HG03342 (cell line): ENCODE results near the gene SNAP29.
"Not testable (repeated sequence)": the region's sequence is repeated elsewhere in the genome, so short reads cannot be mapped to it uniquely, and the experiment has no call there.

Experiments
- ATAC-seq: cut with Tn5 transposase; IDR thresholded peaks from one replicate; pipeline ENCODE4 v1.9.1; 2021; ENCODE audit warnings: mild to moderate bottlenecking, moderate library complexity; ENCODE audit not compliant: unreplicated experiment

Gene SNAP29

DNA sequence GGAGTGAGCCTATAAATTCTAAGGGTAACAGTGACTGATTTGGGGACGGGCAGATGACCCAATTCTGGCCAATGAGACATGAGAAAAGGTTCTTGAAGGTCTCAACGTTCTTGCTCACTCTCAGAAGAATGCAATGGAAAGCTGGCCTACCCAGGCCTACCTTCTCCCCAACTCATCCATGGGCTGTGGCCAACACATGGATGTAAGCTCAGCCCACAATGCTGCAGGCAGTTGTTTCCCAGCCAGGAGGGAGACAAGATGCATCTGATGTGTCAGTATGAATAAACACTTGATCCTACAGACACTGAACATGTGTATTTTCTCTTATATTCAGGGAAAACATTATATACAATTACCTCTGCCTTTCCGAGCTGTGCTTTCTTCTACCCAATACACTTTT lies 24.6 kb upstream of the SNAP29 start:
- ATAC-seq, result no peak

DNA sequence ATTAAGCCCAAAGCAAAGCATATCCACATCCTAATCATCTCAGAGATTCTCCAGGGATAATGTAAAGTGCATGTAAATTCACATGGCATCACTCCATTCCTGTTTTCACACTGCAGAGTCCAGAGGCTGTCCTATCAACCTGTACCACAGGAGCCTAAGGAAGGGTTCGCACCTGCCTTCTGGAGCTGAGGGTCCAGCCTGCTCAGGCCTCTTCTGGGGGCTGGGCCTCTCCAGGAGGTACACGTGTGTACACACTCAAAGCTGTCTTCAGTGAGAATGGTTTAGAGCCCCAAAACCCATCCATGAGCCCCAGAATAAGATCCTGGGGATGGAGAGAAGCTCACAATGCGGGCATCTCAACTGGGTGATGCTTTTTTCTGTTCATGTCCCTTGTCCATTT lies 24.1 kb upstream of the SNAP29 start:
- ATAC-seq, result no peak

DNA sequence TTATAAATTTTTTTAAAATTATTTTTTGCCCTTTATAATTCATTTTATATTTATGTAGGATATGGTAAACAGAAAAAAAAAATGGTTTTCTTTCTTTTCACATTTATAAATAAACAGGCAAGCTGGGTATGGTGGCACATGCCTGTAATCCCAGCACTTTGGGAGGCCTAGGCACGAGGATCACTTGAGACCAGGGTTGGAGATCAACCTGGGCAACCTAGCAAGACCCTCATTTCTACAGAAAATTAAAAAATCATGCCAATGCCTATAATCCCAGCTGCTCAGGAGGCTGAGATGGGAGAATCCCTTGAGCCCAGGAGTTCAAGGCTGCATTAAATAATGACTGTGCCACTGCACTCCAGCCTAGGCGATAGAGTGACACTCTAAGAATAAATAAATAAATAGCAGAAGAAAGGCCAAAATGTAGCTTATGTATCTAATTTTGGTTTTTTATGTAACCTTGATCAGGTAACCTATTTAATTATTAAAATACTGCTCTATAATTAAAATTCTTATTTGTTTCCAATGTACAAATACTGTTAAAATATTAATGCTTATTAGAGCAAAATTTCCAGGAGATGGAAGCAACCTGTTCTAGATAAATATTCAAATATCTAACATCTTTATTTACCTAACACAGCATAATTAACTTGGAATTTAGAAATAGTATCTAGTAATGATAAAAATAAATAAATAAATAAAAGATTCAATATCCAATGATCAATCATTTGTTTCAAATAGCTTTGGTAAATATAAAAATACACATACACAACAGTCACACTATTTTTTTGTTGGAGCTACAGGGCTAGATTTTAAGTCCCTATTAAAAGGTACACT lies 21.6 kb upstream of the SNAP29 start:
- ATAC-seq, result no peak

DNA sequence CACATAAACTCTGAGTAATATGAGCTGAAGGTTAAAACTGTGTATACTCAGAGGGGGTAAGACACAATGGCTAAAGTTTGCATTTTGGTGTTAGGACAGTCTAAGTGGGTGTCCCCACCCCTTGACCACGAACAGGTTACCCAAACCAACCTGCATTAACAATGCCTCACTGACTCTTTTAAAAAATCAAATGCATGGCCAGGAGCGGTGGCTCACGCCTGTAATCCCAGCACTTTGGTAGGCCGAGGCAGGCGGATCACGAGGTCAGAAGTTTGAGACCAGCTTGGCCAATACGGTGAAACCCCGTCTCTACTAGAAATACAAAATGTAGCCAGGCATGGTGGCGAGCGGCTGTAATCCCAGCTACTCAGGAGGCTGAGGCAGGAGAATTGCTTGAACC lies 19.5 kb upstream of the SNAP29 start:
- ATAC-seq, result not testable (repeated sequence)

- no peak for ATAC-seq
Measured at GRCh38 chr22:20839837-20840645, 18.8 kb upstream of the SNAP29 start.

DNA sequence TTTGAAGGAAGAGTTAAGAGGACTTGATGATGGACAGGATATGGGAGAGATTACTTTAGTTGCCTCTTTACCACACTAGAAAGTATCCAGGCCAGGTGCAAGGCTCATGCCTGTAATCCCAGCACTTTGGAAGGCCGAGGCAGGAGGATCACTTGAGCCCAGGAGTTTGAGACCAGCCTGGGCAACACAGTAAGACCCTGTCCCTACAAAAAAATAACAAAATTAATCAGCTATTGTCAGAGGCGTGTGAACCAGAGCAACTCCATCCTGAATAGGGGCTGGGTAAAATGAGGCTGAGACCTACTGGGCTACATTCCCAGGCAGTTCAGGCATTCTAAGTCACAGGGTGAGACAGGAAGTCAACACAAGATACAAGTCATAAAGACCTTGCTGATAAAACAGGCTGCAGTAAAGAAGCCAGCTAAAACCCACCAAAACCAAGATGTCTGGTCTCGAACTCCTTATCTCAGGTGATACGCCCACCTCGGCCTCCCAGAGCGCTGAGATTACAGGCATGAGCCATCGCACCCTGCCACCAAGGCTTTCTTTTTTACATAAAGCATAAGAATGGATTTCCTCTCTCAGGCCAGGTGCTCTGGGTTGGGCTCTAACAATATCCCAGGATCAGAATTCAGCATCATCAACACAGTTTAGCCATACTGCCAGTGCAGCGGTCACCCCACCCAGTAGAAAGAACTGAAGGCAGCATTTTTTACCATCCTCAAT lies 18.0 kb upstream of the SNAP29 start:
- no peak for ATAC-seq

DNA sequence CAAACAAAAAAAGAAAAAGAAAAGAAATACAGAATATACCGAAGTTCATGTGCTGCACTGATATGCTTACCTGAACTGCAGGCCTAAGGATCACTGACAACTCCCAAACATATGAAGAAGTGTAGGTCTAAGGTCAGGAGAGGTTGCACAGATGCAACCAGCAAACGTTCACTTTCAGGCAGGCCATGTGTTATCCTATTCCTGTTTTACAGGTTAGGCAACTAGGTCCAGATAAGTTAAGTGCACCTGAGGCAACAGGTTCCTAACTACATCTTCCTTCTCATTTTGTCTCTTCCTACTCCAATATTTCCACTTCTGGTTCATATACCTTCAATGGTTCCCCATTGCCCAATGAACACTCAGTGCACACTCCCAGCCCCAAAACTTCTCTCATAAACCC lies 15.3 kb upstream of the SNAP29 start:
- no peak for ATAC-seq

DNA sequence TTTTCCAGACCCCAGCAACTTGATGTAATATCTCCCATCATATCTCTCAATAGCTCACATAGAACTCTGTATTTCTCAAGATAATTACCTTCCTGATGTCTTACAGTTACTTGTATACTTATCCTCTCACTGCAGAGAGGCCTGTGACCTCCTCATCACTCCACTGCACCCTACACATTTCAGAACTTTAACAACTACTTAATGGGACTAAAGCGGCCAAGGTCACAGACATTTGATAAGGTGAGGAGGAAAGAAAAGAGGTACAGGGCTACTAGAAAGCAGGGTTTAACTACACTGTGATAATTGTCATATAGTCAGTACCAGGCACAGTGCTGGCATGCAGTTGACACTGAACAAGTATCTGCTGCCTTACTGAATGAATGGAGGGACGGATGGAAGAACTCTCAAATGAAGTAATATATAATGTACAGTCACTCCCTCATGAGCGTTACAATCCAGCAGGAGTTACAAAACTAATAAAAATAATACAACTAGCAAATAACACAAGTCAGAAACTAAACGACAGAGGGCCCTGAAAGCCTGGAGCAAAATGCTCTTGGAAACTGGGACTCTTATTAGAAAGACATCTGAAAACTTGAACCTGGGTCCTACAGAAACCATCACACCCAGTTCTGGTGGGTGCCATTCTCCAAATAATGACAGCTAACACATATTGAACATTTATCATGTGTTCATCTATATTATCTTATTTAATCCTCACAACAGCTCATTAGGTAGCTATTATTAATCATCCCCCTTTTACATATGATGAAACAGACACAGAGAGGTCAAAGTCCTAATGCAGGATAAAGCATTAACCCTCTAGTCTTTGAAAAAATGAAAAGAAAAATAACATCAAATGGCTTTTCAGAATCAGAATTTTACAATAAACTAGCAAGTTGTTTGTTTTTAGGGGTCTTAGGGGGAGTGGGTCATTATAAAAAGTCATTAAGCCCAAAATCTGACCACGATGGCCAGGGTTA lies 14.5 kb upstream of the SNAP29 start:
- no peak for ATAC-seq

DNA sequence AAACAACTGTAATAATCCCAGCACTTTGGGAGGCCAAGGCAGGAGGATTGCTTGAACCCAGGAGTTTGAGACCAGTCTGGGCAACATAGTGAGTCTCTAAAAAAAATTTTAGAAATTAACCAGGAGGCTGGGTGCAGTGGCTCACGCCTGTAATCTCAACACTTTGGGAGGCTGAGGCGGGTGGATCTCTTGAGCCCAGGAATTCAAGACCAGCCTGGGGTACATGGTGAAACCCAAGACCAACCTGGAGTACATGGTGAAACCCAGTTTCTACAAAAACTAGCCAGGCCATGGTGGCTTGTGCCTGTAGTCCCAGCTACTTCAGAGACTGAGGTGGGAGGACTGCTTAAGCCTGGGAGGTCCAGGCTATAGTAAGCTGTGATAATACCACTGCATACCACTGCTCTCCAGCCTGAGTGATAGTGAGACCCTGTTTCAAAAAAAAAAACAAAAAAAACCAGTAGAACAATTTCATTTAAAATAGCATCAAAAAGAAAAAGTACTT lies 11.4 kb upstream of the SNAP29 start:
- ATAC-seq, result no peak

GRCh38 chr22:20852076-20852475 lies 6.7 kb upstream of the SNAP29 start:
- ATAC-seq, result no peak

DNA sequence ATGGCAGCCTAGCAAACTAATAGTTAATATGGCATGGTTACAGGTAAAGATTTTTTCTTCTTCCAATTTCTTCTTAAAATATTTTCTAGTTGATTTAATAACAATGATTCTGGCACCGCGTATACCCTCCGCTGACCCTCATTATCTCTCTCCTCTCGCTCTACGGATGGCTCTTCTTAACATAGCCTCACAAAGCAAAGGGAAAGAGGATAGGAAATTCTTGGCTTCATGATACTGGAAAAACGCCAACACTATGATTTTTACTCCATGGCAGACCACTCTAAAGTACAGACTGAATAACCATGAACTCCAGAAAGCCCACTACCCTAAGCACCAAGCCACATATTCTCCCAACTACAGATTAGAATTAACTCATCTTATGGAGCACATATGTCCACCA lies 6.3 kb upstream of the SNAP29 start:
- ATAC-seq, result no peak

DNA sequence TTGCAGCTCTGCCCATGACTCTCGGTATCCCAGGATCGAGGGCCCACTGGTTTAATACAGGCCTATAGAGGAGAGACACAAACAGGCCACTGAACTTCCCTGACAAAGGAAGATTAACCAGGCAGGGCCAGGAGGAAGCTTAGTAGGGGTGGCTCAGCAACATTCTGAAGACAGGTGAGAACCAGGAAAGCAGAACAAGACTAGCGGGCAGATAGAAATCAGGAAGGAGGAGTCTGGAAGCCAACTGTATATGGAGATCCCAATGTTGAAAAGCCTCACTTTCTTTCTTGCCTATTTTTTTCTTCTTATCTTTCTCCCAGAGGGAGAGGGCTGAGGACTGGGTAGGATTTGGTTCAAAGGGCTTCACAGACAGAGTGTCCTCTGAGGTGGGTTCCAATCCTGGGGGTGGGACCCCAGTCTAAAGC lies 5.6 kb upstream of the SNAP29 start:
- no peak for ATAC-seq

DNA sequence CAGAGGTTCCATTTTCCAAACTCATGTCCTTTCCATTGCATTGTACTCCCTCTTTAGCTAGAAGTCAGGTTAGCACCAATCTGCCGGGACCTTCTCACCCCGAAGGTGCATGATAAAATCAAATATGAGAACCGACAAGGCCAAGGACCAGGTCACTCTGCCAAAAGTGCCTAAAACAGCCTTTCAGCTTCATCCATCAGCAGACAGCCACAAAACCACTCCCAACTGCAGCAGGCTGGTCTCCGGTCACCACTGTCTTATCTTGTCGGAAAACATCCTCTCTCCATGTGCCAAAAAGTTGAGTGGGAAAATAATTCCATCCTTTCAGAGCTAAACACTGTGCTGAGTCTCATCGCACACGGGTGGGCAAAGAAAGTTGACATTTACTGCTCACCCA lies 1.6 kb upstream of the SNAP29 start:
- ATAC-seq, result no peak

DNA sequence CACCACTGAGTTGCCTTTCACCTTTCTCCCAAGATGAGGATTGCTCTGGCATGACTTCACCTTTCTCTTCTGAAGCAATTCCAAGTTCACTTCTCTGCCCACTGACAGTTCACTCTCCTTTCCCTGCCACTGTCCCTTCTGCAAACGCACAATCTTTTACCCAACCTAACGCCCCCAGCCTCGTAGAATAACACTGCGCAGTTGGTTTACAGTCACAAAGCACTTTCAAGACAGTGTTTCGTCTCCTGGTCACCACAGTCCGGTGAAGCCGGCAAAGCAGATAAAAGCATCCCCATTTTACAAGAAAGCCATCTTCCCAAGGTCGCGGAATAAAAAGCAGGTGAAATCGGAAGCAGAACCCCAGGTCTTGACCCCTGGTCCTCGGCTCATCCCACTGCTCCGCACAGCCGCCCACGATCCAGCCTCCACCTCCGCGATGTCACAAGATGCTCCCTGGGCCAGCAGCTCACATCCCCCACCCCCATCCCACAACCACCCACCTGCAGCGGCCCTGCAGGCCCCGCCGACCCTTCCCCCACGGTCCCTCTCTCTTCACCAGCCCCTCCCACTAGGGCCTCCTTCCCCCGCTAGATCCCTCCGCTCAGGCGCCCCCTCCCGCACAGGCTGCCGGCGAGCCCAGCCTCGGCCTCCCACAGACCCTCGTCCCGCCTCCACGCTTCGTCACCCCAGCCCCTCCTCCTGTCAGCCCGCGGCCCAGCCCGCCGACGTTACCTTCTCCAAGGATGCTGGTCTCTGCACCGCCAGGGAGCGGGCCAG lies 781 bp upstream of the SNAP29 start:
- ATAC-seq, result peak; percentile 39

DNA sequence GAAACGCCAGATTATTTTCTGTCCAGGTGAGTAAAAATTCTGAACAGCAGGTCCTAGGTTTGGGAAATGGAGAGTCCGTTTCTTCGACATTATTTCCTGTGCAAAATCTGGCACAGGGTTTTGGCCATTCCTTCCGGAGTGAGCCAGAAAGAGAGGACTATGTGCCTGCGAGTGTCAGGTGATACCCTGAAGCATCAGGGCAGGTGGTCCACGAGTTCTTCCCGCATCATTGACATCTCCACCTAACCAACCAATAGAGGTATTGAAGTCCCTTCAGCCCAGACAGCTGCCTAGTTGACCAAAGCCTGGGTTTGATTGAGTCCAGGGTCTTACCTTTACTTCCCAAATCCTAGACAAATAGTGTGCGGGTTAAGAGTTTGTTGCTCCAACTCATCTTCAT lies 808 bp downstream of the SNAP29 start:
- no peak for ATAC-seq

DNA sequence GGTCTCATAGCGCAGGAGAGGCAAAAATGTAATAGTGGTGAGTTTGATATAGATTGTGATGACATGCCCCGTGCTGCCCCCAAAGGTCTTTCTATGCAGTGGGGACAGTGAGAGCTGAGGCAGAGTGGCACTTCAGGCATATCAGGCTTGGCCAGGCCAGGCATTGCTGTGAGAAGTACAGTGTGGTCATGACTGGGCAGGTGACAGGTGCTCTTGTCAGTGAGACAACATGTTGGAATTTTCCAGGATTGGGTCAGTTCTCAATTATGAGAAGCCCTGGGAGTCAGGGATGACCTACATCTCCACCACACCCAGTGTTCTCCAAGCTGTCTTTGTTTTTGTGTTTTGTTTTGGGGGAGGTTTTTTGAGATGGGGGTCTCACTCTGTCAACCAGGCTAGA lies 3.7 kb downstream of the SNAP29 start:
- no peak for ATAC-seq

GRCh38 chr22:20863366-20863765 lies 4.6 kb downstream of the SNAP29 start:
- ATAC-seq, result no peak

DNA sequence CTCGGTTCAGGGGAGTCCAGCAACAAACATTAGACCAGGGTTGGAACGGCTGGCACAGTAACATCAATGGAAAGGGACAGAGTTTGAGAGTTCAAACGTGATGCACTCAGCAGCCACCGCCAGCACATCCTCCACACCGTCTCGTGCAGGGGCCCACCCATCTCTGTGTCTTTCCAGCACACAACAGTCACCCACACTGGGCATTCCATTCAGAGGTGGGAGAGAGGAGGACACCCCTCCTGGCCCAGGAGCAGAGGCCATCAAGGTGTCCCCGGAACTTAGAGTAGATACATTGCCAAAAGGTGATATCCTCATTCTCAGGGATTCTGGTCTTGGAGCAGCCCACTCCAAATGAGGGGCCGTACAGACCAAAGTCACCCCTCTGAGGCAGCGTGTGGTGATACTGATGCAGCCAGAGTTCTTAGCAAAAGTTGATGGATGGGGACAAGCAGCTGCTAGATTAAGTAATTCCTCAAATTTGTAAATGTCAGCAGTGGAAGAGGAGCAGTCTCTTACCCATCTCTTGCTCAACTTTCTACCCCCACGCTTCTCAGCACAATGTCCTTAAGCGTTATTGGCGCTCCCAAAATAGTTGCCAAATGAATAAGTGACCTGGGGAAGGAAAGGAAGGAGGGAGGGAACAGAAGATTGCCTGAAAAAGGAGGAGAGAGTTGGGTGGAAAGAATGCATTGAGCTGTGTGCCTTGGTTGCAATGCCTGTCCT lies 5.5 kb downstream of the SNAP29 start:
- no peak for ATAC-seq

DNA sequence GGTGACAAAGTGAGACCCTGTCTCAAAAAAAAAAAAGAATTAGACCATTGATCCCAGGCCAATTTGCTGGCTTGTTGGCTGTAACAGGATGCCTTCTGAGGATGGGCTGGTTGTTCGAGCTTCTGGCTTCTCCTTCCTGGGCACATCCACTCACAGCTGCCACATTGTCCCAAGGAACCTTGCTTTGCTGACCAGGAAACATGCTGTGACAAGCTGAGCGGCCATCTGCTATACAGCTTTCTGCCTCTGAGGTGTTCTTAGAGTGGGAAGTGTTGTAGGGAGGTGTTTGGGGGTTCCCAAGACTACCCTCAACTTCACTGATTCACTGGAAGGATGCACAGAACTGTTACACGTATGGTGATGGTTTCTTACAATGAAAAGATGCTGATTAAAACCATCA lies 6.5 kb downstream of the SNAP29 start:
- no peak for ATAC-seq
